PC-9 (cell line): ENCODE data around the gene PGAM5. TPM values are rescaled to one million over a fixed set of nuclear protein-coding genes. Genes with fewer than 3 reads are reported as not detected.

Source experiments
- BruUV-seq: library from RNA; stranded (reverse); fragments of 400-500 nt; replicated peaks from 2 replicates; lab custom pipeline; 2021; lab: Mats Ljungman, UMichigan
- CTCF ChIA-PET: fragments of 300-600 bp; sonication (Branson Sonifier 250); formaldehyde crosslinking; loops from one replicate; lab custom pipeline; 2022; ENCODE audit warnings: antibody characterized with exemption; lab: Charles Lee
- POLR2A ChIA-PET: fragments of 300-600 bp; sonication (Branson Sonifier 250); formaldehyde crosslinking; loops from one replicate; lab custom pipeline; 2022; ENCODE audit warnings: antibody characterized with exemption; ENCODE audit not compliant: unreplicated experiment; lab: Charles Lee
- DNase-seq, 2 experiments: peaks; one replicate each; pipeline versions ENCODE4 v3.0.0 to v3.0.0-alpha.2; 2015 to 2022; ENCODE audit warnings: mixed read lengths in 1 of 2
- H2AFZ ChIP-seq: fragments of 200-600 bp; sonication (generic); 2 replicates; pipeline ENCODE4 v1.8.1; 2017; ENCODE audit warnings: antibody characterized with exemption
- H3F3A ChIP-seq: fragments of 200-600 bp; sonication (generic); 2 replicates; pipeline ENCODE4 v1.8.1; 2017; ENCODE audit warnings: antibody characterized with exemption, mild to moderate bottlenecking, low read depth; ENCODE audit not compliant: insufficient read depth
- H3K27ac ChIP-seq: fragments of 200-600 bp; sonication (generic); 2 replicates; pipeline ENCODE4 v1.6.1; 2016; ENCODE audit warnings: mixed run types
- H3K27me3 ChIP-seq: fragments of 200-600 bp; sonication (generic); 2 replicates; pipeline ENCODE4 v1.6.1; 2016; ENCODE audit warnings: low read depth, mixed run types; ENCODE audit not compliant: insufficient read depth
- H3K36me3 ChIP-seq: fragments of 200-600 bp; sonication (generic); 2 replicates; pipeline ENCODE4 v1.6.1; 2016; ENCODE audit warnings: low read depth, mixed run types
- H3K4me1 ChIP-seq: fragments of 200-600 bp; sonication (generic); replicated peaks from 2 replicates; pipeline ENCODE4 v1.6.1; 2016; ENCODE audit warnings: mixed run types; ENCODE audit not compliant: insufficient read depth
- H3K4me2 ChIP-seq: fragments of 200-600 bp; sonication (generic); 2 replicates; pipeline ENCODE4 v1.6.1; 2017; ENCODE audit warnings: mixed run types
- H3K4me3 ChIP-seq: fragments of 200-600 bp; sonication (generic); 2 replicates; pipeline ENCODE4 v1.6.1; 2016; ENCODE audit warnings: mixed run types
- H3K79me2 ChIP-seq: fragments of 200-600 bp; sonication (generic); 2 replicates; pipeline ENCODE4 v1.6.1; 2017; ENCODE audit warnings: low read depth, mixed run types
- H3K9me2 ChIP-seq: fragments of 200-600 bp; sonication (generic); 2 replicates; pipeline ENCODE4 v1.8.1; 2017; ENCODE audit warnings: mild to moderate bottlenecking; ENCODE audit not compliant: insufficient read depth
- H3K9me3 ChIP-seq: fragments of 200-600 bp; sonication (generic); 2 replicates; pipeline ENCODE4 v1.8.1; 2016; ENCODE audit warnings: low read depth; ENCODE audit not compliant: insufficient read depth
- H4K20me1 ChIP-seq: fragments of 200-600 bp; sonication (generic); 2 replicates; pipeline ENCODE4 v1.8.1; 2017; ENCODE audit not compliant: insufficient read depth
- EZH2 ChIP-seq: fragments of 200-600 bp; sonication (generic); IDR thresholded peaks from 2 replicates; pipeline ENCODE4 v1.8.0; 2017; ENCODE audit warnings: antibody characterized with exemption, low read depth
- intact Hi-C: fragments of 100-400 bp; cut with micrococcal nuclease; formaldehyde crosslinking; loops from one replicate; pipeline ENCODE4 v1.10.0; 2022; ENCODE audit not compliant: unreplicated experiment
- total RNA-seq: library from RNA; stranded (reverse); gene quantifications from 2 replicates; pipeline ENCODE4 v1.2.3, GENCODE V29; 2021
- TF ChIP-seq, protein P1 (sequence below): fragments of 200-600 bp; sonication (generic); conservative IDR thresholded peaks from 2 replicates; pipeline ENCODE4 v1.6.1; 2017; ENCODE audit warnings: mixed run types, antibody characterized with exemption, mild to moderate bottlenecking, moderate library complexity

Gene PGAM5
- total RNA-seq, 1 experiment from 2014 or later, result 59.0 TPM

DNA sequence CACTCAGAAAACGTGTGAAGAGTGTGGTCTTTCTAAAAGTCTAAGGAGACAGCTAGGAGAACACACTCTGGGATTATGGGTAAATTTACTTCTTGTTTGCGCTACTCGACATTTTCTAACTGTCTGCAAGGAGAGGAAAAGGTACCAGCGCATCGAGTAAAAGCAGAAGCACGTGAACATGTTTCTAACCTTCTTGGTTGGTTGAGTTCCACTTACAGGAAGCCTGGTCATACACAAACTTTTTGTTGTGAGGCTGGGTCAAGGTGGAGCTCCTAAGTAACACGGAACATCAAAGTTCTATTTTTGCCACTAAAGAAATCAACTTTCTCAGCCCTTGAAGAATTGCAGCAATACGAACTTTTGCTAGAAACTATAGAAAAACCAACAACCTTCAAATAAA, 31.0 kb downstream of the PGAM5 start:
- no peaks in the 10 kb centered on the region for H3K9me3 ChIP-seq
- ChIA-PET POLR2A (no interaction called here), CTCF (no interaction called here)
- BruUV-seq, result no TSS peak
- no peak overlapping the region for H3K4me3 ChIP-seq
- H3F3A ChIP-seq, result peaks cover 10% of the 10 kb centered on the region; the same call in 1 of the 2 replicates
- H3K79me2 ChIP-seq, result peaks cover 38% of the 10 kb centered on the region
- no peak for TF ChIP-seq EZH2
- TF ChIP-seq, protein P1, sequence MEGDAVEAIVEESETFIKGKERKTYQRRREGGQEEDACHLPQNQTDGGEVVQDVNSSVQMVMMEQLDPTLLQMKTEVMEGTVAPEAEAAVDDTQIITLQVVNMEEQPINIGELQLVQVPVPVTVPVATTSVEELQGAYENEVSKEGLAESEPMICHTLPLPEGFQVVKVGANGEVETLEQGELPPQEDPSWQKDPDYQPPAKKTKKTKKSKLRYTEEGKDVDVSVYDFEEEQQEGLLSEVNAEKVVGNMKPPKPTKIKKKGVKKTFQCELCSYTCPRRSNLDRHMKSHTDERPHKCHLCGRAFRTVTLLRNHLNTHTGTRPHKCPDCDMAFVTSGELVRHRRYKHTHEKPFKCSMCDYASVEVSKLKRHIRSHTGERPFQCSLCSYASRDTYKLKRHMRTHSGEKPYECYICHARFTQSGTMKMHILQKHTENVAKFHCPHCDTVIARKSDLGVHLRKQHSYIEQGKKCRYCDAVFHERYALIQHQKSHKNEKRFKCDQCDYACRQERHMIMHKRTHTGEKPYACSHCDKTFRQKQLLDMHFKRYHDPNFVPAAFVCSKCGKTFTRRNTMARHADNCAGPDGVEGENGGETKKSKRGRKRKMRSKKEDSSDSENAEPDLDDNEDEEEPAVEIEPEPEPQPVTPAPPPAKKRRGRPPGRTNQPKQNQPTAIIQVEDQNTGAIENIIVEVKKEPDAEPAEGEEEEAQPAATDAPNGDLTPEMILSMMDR, result no peak
- no peaks in the 10 kb centered on the region for H3K4me1 ChIP-seq
- no peak overlapping the region for H2AFZ ChIP-seq
- H3K4me2 ChIP-seq, result no peak overlapping the region
- H3K27me3 ChIP-seq, result no peaks in the 10 kb centered on the region
- no peak overlapping the region for H3K27ac ChIP-seq
- no peak for DNase-seq
- peaks cover 59% of the 10 kb centered on the region for H3K36me3 ChIP-seq
- H4K20me1 ChIP-seq, result peaks cover 54% of the 10 kb centered on the region
- intact Hi-C loops, result no loop called here
- no peaks in the 10 kb centered on the region for H3K9me2 ChIP-seq

DNA sequence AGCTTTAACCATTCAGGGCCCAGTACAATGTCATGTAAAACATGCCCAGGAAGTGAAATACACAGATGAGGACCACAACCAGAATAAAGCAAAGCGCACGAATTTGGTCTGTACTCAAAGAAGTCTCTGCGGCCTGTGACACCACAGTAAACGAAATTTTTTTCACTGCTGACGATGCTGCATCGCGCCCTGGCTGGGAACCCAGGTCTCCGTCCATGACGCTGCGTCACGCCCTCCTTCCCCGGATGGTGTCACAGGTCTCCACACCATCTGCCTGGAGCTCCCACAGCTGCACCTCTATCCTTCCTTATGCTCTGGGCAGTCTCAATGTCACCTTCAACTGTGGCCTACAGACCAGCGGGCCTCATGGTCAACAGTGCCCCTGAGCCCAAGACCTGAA, 33.2 kb downstream of the PGAM5 start:
- H3K79me2 ChIP-seq, result peaks cover 49% of the 10 kb centered on the region
- peaks cover 10% of the 10 kb centered on the region; the same call in 1 of the 2 replicates for H3F3A ChIP-seq
- H3K4me3 ChIP-seq, result no peak overlapping the region
- intact Hi-C loops, result no loop called here
- no peak overlapping the region for H3K27ac ChIP-seq
- POLR2A ChIA-PET, result no interaction called here
- peaks cover 60% of the 10 kb centered on the region for H3K36me3 ChIP-seq
- H3K27me3 ChIP-seq, result no peaks in the 10 kb centered on the region
- H3K9me2 ChIP-seq, result no peaks in the 10 kb centered on the region
- CTCF ChIA-PET, result no interaction called here
- TF ChIP-seq, protein P1, result no peak
- TF ChIP-seq EZH2, result no peak
- H3K9me3 ChIP-seq, result no peaks in the 10 kb centered on the region
- DNase-seq, result no peak
- no TSS peak for BruUV-seq
- no peak overlapping the region for H2AFZ ChIP-seq
- H3K4me2 ChIP-seq, result no peak overlapping the region
- H3K4me1 ChIP-seq, result no peaks in the 10 kb centered on the region
- H4K20me1 ChIP-seq, result peaks cover 54% of the 10 kb centered on the region

DNA sequence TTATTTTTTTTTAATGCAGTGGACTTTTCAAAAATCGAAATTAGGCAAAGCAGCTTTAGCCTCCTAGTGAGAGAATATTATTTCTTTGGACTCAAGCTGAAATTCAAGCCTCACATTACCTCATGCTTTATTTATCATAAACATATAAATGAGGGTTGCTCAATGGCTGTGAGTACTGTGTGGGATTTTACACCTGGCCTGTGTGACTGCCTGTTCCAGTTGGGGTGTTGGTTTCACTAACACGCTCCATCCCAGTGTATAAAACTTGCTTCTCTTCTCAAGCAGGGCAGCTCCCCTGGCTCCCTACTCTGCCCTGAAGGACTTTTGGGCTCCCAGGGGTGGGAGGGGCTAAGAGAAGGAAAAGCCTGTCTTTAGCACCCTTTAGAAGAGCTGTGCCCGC, 36.0 kb downstream of the PGAM5 start:
- Histone ChIP-seq H3K4me3 (no peak overlapping the region), H3K4me1 (no peaks in the 10 kb centered on the region), H2AFZ (no peak overlapping the region), H3K27me3 (no peaks in the 10 kb centered on the region), H3K9me2 (no peaks in the 10 kb centered on the region), H3K27ac (no peak overlapping the region), H3K36me3 (peaks cover 60% of the 10 kb centered on the region), H3K9me3 (no peaks in the 10 kb centered on the region), H3K79me2 (peaks cover 57% of the 10 kb centered on the region), H3K4me2 (no peak overlapping the region), H4K20me1 (peaks cover 61% of the 10 kb centered on the region), H3F3A (peaks cover 10% of the 10 kb centered on the region; the same call in 1 of the 2 replicates)
- no peak for TF ChIP-seq EZH2
- TF ChIP-seq, protein P1, result no peak
- DNase-seq, result no peak
- intact Hi-C loops, result no loop called here
- CTCF ChIA-PET, result no interaction called here
- POLR2A ChIA-PET, result interaction anchor here (0.6 kb wide), 1 partner anchor 15 kb away, joined by 3 read pairs; no protein-coding TSS in a partner anchor
- no TSS peak for BruUV-seq
